ENCODE measurements around the gene PTPRB.

- TF ChIP-seq CTCF (conservative IDR thresholded peaks at IDR 0.05 in 1 of 2, IDR thresholded peaks at IDR 0.05 in 1 of 2; ENCODE audit: low read depth in 1 of 2, low read length in 2 of 2) (no peak), EZH2 (IDR thresholded peaks at IDR 0.05; ENCODE audit: low read length, missing control alignments) (no peak)
Measured at GRCh38 chr12:70577283-70577634, 60.0 kb downstream of the PTPRB start.
